Hepatocyte (in vitro differentiated cells): ENCODE results near the gene MAP3K20.

ENCODE experiments used
- EZH2 ChIP-seq: fragments of 200-600 bp; sonication (generic); IDR thresholded peaks from 2 replicates; pipeline ENCODE4 v1.6.1; 2016; ENCODE audit warnings: antibody characterized with exemption, mild to moderate bottlenecking, borderline replicate concordance
- EZH2phosphoT487 ChIP-seq: fragments of 200-600 bp; sonication (generic); IDR thresholded peaks from one replicate; pipeline ENCODE4 v1.6.1; 2018; ENCODE audit warnings: antibody characterized with exemption, mild to moderate bottlenecking, low read depth, moderate library complexity; ENCODE audit not compliant: unreplicated experiment, severe bottlenecking
- TF ChIP-seq, protein P1 (sequence below): fragments of 200-600 bp; sonication (generic); IDR thresholded peaks from 2 replicates; pipeline ENCODE4 v1.5.1; 2016; ENCODE audit warnings: antibody characterized with exemption, mild to moderate bottlenecking; ENCODE audit not compliant: poor library complexity

DNA sequence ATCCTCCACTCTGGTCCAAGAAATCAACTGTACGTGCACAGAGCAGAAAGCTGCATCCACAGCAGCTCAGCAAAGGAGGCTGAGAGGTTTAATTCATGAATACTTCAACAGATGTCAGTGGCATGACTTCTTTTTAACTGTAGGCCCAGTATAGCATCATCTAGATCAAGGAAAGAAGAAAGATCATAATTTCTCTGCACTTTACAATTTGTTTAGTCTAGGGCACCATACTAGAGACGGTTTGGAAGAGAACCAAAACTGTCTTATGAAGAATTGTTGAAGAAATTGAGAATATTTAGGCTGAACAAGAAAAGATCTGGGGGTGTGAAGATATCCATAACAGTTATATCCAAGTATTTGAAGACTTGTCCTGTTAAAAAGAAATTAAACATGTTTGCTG is 30.5 kb upstream of the MAP3K20 start:
- TF ChIP-seq, protein P1, sequence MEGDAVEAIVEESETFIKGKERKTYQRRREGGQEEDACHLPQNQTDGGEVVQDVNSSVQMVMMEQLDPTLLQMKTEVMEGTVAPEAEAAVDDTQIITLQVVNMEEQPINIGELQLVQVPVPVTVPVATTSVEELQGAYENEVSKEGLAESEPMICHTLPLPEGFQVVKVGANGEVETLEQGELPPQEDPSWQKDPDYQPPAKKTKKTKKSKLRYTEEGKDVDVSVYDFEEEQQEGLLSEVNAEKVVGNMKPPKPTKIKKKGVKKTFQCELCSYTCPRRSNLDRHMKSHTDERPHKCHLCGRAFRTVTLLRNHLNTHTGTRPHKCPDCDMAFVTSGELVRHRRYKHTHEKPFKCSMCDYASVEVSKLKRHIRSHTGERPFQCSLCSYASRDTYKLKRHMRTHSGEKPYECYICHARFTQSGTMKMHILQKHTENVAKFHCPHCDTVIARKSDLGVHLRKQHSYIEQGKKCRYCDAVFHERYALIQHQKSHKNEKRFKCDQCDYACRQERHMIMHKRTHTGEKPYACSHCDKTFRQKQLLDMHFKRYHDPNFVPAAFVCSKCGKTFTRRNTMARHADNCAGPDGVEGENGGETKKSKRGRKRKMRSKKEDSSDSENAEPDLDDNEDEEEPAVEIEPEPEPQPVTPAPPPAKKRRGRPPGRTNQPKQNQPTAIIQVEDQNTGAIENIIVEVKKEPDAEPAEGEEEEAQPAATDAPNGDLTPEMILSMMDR = no peak
- TF ChIP-seq EZH2 (no peak), EZH2phosphoT487 (no peak)
